ENCODE measurements around the gene RAD51B.

RAD51B gene

DNA sequence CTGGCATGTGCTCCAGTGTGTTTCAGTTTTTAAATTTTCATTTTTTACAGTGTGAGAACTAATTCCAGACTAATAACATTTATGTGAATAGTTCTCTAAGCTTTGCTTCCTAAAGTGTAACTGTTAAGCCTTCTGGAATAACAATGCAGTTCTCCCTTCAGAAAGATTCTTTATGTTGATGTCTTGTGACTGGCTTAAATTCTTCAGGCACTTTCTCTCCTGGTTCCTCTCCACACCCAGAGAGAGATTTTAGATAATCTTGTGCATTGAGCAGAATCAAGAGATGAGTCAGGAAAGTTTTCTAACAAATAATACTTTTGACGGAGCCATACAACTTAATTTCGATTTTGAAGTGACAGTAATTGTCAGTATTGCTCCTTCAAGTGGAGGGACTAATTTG, 118.5 kb downstream of the RAD51B start:
- H3K4me3 ChIP-seq (ENCODE audit: low read length), result no peak overlapping the region
- no peak for DNase-seq (ENCODE audit: low read depth, low spot score)

DNA sequence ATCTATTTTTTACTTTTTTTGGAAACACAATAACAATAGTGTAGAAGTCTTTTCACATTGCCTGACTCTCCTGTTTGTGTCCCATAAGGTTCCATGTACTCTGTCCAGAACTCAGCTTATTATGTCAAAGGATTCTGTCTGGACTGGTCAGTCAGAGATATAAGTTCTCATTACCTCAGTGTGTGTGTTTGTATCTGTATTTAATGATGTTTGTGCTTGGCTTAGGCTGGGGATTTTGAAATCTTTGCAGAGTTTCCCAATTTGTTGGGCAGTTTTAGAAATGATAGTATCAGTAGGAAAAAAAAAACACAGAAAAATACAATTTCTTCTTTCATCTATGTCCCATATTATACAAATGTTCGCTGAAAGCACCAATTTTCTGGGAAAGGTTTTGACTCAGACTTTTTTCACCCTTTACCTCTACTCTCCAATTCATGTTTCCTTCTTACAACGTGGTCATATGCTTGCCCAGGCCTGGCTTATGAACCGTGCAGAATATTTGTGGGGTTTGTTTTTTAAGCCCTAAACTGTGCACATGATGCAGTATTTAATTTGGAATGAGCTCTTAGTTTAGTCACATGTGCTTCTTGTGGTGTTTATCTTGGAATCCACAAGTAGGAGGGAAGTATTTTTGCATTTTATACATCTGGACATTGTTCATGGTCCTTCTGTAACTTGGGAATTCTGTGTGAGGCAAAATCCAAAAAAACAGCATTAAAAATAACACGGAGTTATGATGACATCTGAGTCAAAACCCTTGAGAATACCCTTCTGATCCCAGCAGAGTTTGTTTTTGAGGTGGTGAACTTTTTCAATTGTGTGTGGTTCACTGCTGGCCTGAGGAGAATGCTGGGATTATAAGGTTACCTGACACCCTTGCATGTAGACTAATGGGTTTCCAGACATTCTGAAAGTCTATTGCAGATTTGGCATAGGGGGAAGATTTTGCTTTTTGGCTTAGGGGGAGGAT, 121.2 kb downstream of the RAD51B start:
- DNase-seq (ENCODE audit: low read depth, low spot score), result no peak
- no peak overlapping the region for H3K4me3 ChIP-seq (ENCODE audit: low read length)

DNA sequence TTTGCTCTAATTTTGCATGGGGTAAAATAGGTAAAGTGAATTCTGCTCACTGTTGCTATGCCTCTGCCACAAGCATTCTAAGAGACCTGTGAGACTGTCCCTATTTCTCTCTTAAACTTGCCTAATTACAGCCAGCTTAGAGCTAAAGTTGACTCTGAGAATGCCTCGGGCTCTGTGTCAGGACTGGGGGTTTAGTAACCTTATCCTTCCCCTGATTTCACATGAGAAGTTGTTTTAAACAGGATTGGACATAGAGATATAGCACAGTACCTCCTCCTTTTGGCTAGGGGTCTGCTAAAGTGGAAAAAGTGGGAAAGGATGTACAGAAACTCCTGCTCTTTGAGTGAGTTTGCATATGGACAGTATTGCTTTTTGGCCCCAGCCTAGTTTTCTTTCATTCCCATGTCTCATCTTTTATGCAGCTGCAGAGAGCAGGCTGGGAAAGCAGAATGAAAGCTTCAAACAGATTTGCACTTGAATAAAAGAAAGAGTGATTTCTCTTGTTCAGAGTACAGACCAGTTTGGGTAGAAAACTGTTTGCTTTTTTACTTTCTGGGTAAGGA, 122.0 kb downstream of the RAD51B start:
- no peak overlapping the region for H3K4me3 ChIP-seq (ENCODE audit: low read length)
- no peak for DNase-seq (ENCODE audit: low read depth, low spot score)

DNA sequence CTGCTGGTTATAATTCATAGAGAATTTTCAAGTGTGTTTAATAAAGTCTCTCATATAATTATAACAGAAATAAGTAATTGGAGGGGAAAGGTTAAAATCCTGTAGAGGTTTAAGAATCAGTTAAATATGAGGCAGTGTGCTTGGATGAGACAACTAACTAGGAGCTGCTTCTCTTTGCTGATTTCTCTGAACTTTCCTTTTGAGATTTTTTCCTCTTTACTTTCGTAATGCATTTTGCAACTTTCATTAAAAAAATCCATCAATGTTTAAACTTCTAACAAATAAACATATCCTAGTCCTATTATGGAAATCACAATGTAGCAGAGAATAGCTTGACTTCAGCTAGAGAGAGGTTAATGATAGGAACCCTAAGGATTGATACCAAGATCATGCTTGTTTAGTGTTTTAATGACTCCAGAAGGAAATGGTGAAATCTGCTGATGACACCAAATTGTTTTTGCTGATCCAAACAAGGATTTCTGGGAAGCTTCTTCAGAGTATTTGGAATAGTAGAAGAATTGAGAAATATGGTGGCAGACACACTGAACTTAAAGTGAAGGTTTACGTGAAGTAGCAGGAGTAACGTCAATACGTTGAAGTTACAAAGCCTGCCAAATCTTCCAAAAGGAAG, 122.6 kb downstream of the RAD51B start:
- no peak overlapping the region for H3K4me3 ChIP-seq (ENCODE audit: low read length)
- no peak for DNase-seq (ENCODE audit: low read depth, low spot score)

DNA sequence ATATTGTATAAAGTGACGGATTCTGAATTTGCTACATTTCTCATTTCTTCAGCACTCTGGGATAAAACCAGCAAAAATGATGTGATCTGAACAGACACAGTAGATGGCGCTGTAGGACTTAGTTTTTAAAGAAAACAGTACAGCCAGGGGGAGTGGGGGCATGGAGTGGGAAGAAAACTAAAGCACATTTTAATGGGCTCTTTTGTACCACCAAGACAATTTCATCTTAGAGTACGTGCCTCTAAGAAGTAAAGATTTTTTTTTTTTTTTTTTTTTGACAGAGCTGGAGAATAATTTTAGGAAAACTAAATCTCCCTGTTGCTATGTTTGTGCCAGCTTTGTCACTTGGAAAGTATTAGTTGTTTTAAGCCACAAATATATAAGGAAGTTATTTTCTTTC, 124.4 kb downstream of the RAD51B start:
- H3K4me3 ChIP-seq (ENCODE audit: low read length), result no peak overlapping the region
- peak; percentile 64 for DNase-seq (ENCODE audit: low read depth, low spot score)

DNA sequence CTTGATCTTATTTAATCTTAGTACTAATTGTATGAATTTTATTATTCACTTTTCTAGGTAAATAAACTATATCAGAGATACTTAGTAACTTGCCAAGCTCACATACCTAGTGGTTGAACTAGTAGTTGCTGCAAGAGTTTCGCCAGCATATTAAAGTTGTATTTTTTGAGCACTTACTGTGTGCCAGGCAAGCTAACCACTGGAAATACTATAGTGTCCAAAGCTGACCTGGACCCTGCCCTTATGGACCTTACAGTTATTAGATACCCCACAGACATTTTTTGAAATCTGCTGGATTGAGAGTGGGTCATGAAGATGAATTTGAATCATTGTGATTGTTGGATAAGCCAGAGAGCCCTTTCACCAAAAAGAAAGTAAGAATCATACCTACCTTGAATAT, 125.0 kb downstream of the RAD51B start:
- no peak for DNase-seq (ENCODE audit: low read depth, low spot score)
- H3K4me3 ChIP-seq (ENCODE audit: low read length), result no peak overlapping the region

DNA sequence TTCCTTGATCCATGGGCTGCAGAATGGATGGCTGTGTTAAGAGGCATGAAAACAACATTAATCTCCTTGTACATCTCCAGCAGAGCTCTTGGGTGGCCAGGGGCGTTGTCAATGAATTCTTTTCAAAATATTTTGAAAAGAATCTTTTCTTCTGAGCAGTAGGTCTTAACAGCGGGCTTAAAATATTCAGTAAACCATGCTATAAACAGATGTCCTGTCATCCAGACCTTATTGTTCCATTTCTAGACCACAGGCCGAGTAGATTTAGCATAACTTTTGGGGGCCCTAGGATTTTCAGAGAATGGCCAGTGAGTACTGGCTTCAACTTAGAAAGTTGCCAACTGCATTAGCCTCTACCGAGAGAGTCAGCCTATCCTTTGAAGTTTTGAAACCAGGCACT, 130.2 kb downstream of the RAD51B start:
- H3K4me3 ChIP-seq (ENCODE audit: low read length), result no peak overlapping the region
- DNase-seq (ENCODE audit: low read depth, low spot score), result no peak

DNA sequence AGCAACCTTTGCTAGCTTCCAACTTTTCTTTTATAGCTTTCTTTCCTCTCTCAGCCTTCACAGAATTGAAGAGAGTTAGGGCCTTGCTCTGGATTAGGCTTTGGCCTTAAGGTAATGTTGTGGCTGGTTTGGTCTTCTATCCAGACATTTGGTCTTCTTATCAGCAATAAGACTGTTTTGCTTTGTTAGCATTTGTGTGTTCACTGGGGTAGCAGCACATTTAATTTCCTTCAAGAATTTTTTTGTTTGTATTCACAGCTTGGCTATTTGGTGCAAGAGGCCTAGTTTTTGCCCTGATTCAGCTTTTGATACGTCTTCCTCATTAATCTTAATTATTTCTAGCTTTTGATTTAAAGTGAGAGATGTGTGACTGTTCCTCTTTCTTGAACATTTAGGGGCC, 130.8 kb downstream of the RAD51B start:
- DNase-seq (ENCODE audit: low read depth, low spot score), result no peak
- no peak overlapping the region for H3K4me3 ChIP-seq (ENCODE audit: low read length)

DNA sequence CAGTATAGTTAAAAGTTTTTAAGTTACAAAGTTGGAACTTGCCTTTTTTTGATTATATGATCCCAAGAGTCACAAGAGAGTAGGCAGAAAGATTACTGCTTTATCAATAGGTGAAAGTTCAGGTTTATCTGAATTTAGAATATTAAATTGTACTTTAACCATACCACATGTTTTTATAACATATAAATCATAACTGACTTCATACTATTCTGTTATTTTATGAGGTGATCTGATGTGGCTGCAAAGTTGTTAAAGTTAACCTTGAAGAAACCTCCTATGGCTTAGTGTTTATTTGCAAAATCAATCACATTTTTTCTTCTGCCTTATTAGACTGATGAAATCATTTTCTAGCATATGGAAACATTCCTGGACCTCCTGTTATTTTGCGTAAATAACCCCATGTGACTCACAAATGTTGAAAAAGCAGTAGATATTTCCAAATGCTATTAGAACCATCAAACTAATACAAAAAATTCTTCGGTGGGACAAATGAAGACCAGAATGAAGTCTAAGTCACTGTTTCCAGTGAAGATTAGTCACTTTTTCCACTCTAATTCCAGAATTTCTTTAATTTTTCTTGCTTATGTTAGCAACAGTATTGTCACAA, 132.1 kb downstream of the RAD51B start:
- DNase-seq (ENCODE audit: low read depth, low spot score), result no peak
- no peak overlapping the region for H3K4me3 ChIP-seq (ENCODE audit: low read length)

DNA sequence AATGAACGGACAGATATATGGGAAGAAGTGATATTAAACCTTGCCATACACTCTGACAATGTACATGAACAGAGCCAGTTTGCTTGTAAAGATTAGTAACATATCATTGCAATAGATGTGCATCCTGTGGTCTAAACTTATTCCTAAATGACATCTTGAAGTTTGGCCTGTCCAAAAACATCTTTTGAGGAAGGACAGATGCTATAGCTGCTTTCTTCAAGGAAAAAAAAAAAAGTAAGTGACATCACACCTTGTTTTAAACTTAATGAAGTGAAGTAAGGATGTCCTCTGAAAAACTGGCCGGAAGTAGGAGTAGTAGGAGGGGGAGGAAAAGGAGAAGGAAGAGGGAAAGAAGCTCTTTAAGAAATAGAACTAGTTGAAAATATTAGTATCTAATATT, 132.8 kb downstream of the RAD51B start:
- H3K4me3 ChIP-seq (ENCODE audit: low read length), result no peak overlapping the region
- no peak for DNase-seq (ENCODE audit: low read depth, low spot score)

DNA sequence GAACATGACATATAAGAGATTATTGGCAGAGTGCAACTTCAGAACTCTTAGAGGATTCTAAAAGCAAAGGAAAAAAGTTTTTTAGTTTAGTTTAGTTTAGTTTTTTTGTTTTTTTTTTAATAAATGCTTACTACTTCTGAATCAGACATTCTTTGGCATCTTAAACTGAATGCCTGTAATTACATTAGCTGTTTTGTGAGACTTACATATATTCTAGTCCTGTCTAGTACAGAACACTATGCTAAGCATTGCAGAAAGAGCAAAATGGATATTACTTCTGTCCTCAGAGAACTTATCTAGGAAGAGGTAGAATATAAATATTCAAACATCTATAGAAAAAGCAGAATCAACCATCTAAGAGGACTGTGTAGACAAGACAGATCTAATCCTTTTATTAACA, 133.2 kb downstream of the RAD51B start:
- DNase-seq (ENCODE audit: low read depth, low spot score), result no peak
- no peak overlapping the region for H3K4me3 ChIP-seq (ENCODE audit: low read length)

DNA sequence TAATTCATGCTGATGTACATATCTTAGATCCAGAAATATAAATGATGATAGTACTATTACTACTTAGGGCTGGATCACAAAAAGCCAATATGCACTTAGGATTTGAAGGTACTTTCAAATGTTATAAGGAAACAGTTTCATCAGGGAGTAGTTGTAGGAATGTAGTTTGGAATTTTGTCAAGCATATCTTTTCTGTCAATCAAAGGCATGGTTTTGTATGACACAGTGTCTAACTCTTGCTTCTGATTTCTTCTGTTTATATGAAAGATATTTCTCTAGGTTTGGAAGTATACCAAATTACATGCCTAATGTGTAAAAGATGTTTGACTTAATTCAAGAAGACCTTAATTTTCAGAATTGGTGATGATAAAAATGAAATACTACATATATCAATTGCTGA, 135.7 kb downstream of the RAD51B start:
- DNase-seq (ENCODE audit: low read depth, low spot score), result no peak
- no peak overlapping the region for H3K4me3 ChIP-seq (ENCODE audit: low read length)

DNA sequence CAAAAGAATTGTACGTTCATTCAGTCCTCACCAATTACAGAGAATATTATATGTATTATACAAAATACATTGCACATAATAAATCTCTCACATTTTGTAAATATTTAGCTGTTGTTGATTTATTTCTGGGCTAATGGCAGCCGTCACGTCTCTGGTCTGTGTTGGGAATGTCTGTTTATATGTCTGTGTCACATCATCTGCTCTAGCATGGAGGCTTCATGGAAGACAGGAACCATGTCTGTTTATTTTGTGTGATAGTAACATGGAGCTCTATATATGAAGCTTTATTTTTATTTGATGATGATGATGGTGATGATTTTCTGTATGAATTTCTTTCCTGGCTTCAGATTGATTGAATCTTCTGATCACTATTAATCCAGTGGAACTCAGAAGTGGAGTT, 138.4 kb downstream of the RAD51B start:
- no peak overlapping the region for H3K4me3 ChIP-seq (ENCODE audit: low read length)
- DNase-seq (ENCODE audit: low read depth, low spot score), result no peak

DNA sequence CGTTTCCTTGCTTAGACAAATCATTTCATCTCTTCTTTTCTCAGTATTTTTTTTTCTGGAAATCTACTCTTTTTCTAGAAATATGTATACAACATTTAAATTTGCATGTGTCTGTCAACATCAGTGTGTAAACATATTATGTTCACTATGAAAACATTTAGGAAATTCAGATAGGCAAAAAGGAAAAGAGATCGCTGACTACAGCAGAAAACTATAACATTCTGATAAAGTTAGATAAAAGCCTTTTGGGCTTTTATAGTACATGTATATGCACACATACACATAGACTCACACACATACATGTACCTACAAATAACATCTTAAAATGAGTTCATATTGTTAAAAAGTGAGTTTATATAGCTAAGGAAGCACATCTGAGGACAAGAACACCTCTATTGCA, 142.1 kb downstream of the RAD51B start:
- H3K4me3 ChIP-seq (ENCODE audit: low read length), result no peak overlapping the region
- DNase-seq (ENCODE audit: low read depth, low spot score), result no peak

DNA sequence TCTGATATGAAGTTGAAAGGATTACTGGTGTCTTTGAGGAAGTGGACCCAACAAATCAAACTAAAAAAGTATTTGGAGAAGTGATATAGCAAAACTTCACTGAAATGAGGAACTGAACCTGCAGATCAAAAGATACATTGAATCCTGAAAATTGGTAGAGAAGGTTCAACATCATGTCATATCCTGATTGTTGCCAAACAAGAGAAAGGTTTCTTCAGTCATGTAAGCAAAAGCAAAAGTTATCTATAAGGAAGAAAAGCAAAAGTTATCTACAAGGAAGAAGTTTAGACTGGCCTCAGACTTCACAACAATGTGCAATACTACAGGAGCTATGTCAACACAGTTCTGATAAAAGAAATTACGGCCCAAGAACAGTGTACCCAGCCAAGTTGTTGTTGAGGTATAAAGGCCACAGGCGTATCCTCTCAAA, 142.7 kb downstream of the RAD51B start:
- no peak overlapping the region for H3K4me3 ChIP-seq (ENCODE audit: low read length)
- DNase-seq (ENCODE audit: low read depth, low spot score), result no peak

DNA sequence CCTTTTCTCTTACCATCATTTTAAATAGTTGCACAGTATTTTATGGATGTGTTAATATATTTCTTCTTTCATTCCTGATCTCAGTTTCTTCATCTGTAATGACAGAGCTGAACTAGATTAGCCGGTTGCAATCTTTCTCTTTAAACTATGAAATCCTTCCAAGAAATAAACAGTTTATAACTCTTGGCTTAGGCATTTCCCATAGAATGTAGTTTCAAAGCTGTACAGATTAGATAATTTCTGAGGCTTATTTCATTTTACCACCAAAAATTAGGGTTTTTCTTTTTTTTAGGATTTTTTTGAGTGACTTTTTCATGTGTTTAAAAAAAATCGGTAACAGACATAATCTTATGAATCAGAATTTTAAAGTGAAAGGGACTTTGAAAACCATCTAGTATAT, 144.0 kb downstream of the RAD51B start:
- no peak for DNase-seq (ENCODE audit: low read depth, low spot score)
- H3K4me3 ChIP-seq (ENCODE audit: low read length), result no peak overlapping the region

DNA sequence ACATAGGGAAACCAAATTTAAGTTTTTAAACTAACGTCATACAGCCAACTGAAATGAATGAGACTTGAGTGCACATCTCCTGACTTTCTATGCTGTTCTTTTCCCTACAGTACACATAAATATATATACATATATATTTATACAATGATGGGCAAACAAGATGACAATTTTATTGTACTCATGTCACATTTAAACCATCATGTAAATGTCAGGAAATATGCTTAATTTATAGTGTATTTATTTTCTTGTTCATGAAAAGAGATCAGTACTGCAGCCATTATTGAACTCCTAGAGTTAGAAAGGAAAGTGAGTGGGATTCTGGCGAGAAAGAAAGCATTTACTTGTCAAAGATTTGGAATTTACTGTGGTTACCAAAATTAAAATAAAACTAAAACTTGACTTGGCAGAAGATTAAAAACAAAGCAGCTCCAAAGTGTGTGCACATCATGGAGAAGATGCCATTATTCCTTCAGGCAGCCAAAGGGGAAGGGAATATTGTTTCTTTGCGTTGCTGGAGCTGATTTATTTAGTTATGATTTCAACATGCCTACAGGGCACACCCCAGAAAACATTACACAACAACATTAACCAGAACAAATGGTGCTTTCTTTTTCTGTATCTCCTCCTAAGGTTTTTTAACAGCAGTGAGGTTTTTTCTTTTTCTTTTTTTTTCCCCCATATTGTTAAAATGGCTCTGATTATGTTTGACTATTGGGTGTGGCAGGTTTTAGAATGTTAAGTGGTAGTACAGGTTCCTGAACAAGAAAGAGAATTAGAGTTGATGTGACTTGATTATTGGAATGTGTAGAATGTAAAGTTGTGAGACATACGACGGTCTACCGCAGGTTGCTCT, 144.6 kb downstream of the RAD51B start:
- no peak for DNase-seq (ENCODE audit: low read depth, low spot score)
- no peak overlapping the region for H3K4me3 ChIP-seq (ENCODE audit: low read length)

DNA sequence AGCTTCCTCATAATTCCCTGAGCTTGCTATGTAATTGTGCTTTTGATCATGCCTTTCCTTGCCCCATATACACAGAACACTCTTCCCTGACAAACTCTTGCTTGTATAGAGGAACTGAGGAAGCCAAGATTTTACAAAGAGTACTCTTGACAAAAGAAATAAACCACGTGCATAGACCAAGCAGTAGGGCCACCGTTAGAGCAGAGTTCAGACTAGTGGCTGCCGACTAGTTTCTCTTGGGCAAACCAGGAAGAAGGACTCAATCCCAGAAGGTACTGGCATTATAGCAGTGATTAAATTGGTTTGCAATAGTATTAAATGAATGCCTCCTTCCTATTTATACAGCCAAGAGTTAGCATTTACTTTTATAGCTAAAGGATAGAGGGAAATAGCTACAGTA, 146.1 kb downstream of the RAD51B start:
- no peak overlapping the region for H3K4me3 ChIP-seq (ENCODE audit: low read length)
- DNase-seq (ENCODE audit: low read depth, low spot score), result no peak

DNA sequence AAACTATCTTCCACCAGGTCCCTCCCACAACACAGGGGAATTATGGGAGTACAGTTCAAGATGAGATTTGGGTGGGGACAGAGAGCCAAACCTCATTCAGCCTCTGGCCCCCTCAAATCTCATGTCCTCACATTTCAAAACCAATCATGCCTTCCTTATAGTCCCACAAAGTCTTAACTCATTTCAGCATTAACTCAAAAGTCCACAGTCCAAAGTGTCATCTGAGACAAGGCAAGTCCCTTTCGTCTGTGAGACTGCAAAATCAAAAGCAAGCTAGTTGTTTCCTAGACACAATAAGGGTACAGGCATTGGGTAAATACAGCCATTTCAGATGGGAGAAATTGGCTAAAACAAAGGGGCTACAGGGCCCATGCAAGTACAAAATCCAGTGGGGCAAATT, 147.6 kb downstream of the RAD51B start:
- H3K4me3 ChIP-seq (ENCODE audit: low read length), result no peak overlapping the region
- DNase-seq (ENCODE audit: low read depth, low spot score), result no peak

Data from Jurkat, Clone E6-1 (cell line).